Esophagus (tissue), 2 donors: ENCODE results near the gene CFAP99. TPM values are rescaled to one million over a fixed set of nuclear protein-coding genes. Genes with fewer than 3 reads are reported as not detected.
A peak's percentile ranks its signal among the peaks of the same experiment; 100 is the strongest.
"Not testable (repeated sequence)": the region's sequence is repeated elsewhere in the genome, so short reads cannot be mapped to it uniquely, and the experiment has no call there.

Source experiments
- H3K27ac ChIP-seq, 2 donors: one replicate each; pipeline ENCODE4 v1.5.1; 2013; ENCODE audit warnings: low read depth in 2 of 2, mild to moderate bottlenecking in 2 of 2, inconsistent platforms in 1 of 2, low read length in 1 of 2, moderate library complexity in 1 of 2
- H3K27me3 ChIP-seq, 2 donors: one replicate each; pipeline ENCODE4 v1.6.1; 2013; ENCODE audit warnings: low read length in 2 of 2, control low read depth in 1 of 2, mild to moderate bottlenecking in 1 of 2; ENCODE audit not compliant: insufficient read depth in 2 of 2, control insufficient read depth in 1 of 2
- H3K36me3 ChIP-seq, 2 donors: one replicate each; pipeline ENCODE4 v1.6.1; 2013; ENCODE audit warnings: low read length in 1 of 2; ENCODE audit not compliant: control insufficient read depth in 2 of 2, insufficient read depth in 2 of 2
- H3K4me1 ChIP-seq, 2 donors: one replicate each; pipeline ENCODE4 v1.6.1; 2013; ENCODE audit warnings: low read length in 1 of 2; ENCODE audit not compliant: control insufficient read depth in 2 of 2, insufficient read depth in 2 of 2
- H3K4me3 ChIP-seq, 2 donors: one replicate each; pipeline ENCODE4 v1.5.1; 2013; ENCODE audit warnings: low read length in 2 of 2, mild to moderate bottlenecking in 2 of 2, low read depth in 1 of 2, moderate library complexity in 1 of 2
- H3K9me3 ChIP-seq, 2 donors: one replicate each; pipeline ENCODE4 v1.6.1; 2013; ENCODE audit warnings: mild to moderate bottlenecking in 2 of 2, low read depth in 1 of 2, low read length in 1 of 2, moderate library complexity in 1 of 2; ENCODE audit not compliant: control insufficient read depth in 2 of 2, insufficient read depth in 1 of 2
- WGBS, 2 donors: extraction: QIAGEN DNeasy Blood & Tissue Kit; methylation state at CpG; one replicate each; pipeline ENCODE4 v1.1.7; 2013; 5-methylcytosine and 5-hydroxymethylcytosine counted together
- polyA plus RNA-seq, 2 donors: library from polyadenylated mRNA; stranded (reverse); fragments of 200-250 nt; gene quantifications; one replicate each; pipeline ENCODE4 v1.2.3, GENCODE V29; 2013
- donor health status: healthy with polysubstance abuse.
- donor health status: Bipolar disorder and iron deficiency.

Gene CFAP99
- polyA plus RNA-seq, 2 donors: 0.04 to 0.07 TPM

GRCh38 chr4:2462218-2462991 lies 43.6 kb downstream of the CFAP99 start:
- whole genome bisulfite sequencing, 2 donors: 6 to 10% methylated on average over 63 to 99 of the region's 99 CpGs
- peak overlapping the region in 1 of 2 donors; percentile 24 for H3K27ac ChIP-seq
- H3K27me3 ChIP-seq: no peaks in the 10 kb centered on the region
- H3K9me3 ChIP-seq: no peaks in the 10 kb centered on the region
- H3K36me3 ChIP-seq: no peaks in the 10 kb centered on the region
- peak overlapping the region; percentile 49 to 52 for H3K4me3 ChIP-seq
- peaks cover 0 to 9% of the 10 kb centered on the region in 2 donors for H3K4me1 ChIP-seq

GRCh38 chr4:2462992-2463762 lies 44.4 kb downstream of the CFAP99 start:
- Histone ChIP-seq H3K27ac (peak overlapping the region in 1 of 2 donors; percentile 24), H3K4me3 (peak overlapping the region in 1 of 2 donors; percentile 49), H3K4me1 (peaks cover 0 to 9% of the 10 kb centered on the region in 2 donors), H3K9me3 (no peaks in the 10 kb centered on the region), H3K27me3 (no peaks in the 10 kb centered on the region), H3K36me3 (no peaks in the 10 kb centered on the region)
- WGBS, 2 donors: 34 to 49% methylated on average over 27 to 35 of the region's 35 CpGs

GRCh38 chr4:2465032-2465431 lies 46.3 kb downstream of the CFAP99 start:
- H3K4me1 ChIP-seq: peaks cover 0 to 4% of the 10 kb centered on the region in 2 donors
- no peaks in the 10 kb centered on the region for H3K36me3 ChIP-seq
- 87 to 94% methylated on average over 6 of the region's 6 CpGs for WGBS, 2 donors
- H3K27ac ChIP-seq: no peak overlapping the region
- H3K4me3 ChIP-seq: no peak overlapping the region
- H3K27me3 ChIP-seq: no peaks in the 10 kb centered on the region
- H3K9me3 ChIP-seq: peaks cover 0 to 2% of the 10 kb centered on the region in 2 donors

GRCh38 chr4:2465544-2465943 lies 46.8 kb downstream of the CFAP99 start:
- H3K27ac ChIP-seq, H3K4me1 ChIP-seq, H3K36me3 ChIP-seq, H3K4me3 ChIP-seq, H3K9me3 ChIP-seq, H3K27me3 ChIP-seq: not testable (repeated sequence)

GRCh38 chr4:2468456-2469191 lies 49.9 kb downstream of the CFAP99 start, which contains the start of gene RNF4:
TSS of gene RNF4 (plus strand) at chr4:2469106. CDS start at chr4:2490494, 21,388 bp downstream.
- WGBS, 2 donors: 0 to 1% methylated on average over 73 to 74 of the region's 74 CpGs

GRCh38 chr4:2469192-2469984 lies 50.6 kb downstream of the CFAP99 start:
- 0 to 1% methylated on average over 77 to 78 of the region's 78 CpGs for WGBS, 2 donors
- peak overlapping the region; percentile 89 to 98 for H3K4me3 ChIP-seq
- no peaks in the 10 kb centered on the region for H3K27me3 ChIP-seq
- H3K36me3 ChIP-seq: no peaks in the 10 kb centered on the region
- H3K27ac ChIP-seq: peak overlapping the region; percentile 90 to 93
- H3K4me1 ChIP-seq: peaks cover 0 to 4% of the 10 kb centered on the region in 2 donors
- H3K9me3 ChIP-seq: peaks cover 0 to 2% of the 10 kb centered on the region in 2 donors

More at GRCh38 chr4:2468456-2469191, 49.9 kb downstream of the CFAP99 start, which contains the start of gene RNF4:
- peak within 1 kb of the TSS; percentile 93 to 95 for H3K27ac ChIP-seq
- H3K4me1 ChIP-seq: peaks cover 0 to 4% of the 10 kb centered on the region in 2 donors
- no peaks in the 10 kb centered on the region for H3K36me3 ChIP-seq
- peaks cover 0 to 2% of the 10 kb centered on the region in 2 donors for H3K9me3 ChIP-seq
- H3K4me3 ChIP-seq: peak within 1 kb of the TSS; percentile 89 to 98
- no peaks in the 10 kb centered on the region for H3K27me3 ChIP-seq

- Histone ChIP-seq H3K27me3 (no peaks in the 10 kb centered on the region), H3K4me1 (peaks cover 0 to 4% of the 10 kb centered on the region in 2 donors), H3K27ac (no peak overlapping the region), H3K36me3 (no peaks in the 10 kb centered on the region), H3K4me3 (no peak overlapping the region), H3K9me3 (peaks cover 0 to 2% of the 10 kb centered on the region in 2 donors)
- 72 to 76% methylated on average over 7 of the region's 7 CpGs for WGBS, 2 donors
These were observed 52.0 kb downstream of the CFAP99 start for GRCh38 chr4:2470791-2471190.

- Histone ChIP-seq H3K4me1 (peaks cover 0 to 8% of the 10 kb centered on the region in 2 donors), H3K36me3 (no peaks in the 10 kb centered on the region)
- 93 to 94% methylated on average over 4 of the region's 4 CpGs for WGBS, 2 donors
These were observed 53.4 kb downstream of the CFAP99 start for GRCh38 chr4:2472187-2472586.

More at GRCh38 chr4:2472187-2472586, 53.4 kb downstream of the CFAP99 start:
- Histone ChIP-seq H3K9me3 (peaks cover 0 to 2% of the 10 kb centered on the region in 2 donors), H3K4me3 (no peak overlapping the region), H3K27me3 (no peaks in the 10 kb centered on the region), H3K27ac (no peak overlapping the region)
